HCT116 (cell line): ENCODE results near the gene COX8A.

Source experiments
- CBX3 ChIP-seq: IDR thresholded peaks from 2 replicates; pipeline ENCODE4 v1.6.1; 2012; ENCODE audit warnings: low read depth
- POLR2A ChIP-seq: IDR thresholded peaks from 2 replicates; pipeline ENCODE4 v1.7.0; 2011; ENCODE audit warnings: borderline replicate concordance; ENCODE audit not compliant: insufficient read depth, insufficient read length; ENCODE audit errors: extremely low read depth
- POLR2AphosphoS5 ChIP-seq: IDR thresholded peaks from 2 replicates; pipeline ENCODE4 v1.6.1; 2011; ENCODE audit warnings: mild to moderate bottlenecking, low read depth, low read length, moderate library complexity
- RAD21 ChIP-seq: IDR thresholded peaks from 2 replicates; pipeline ENCODE4 v1.6.1; 2012; ENCODE audit warnings: low read depth, mild to moderate bottlenecking
- SIN3A ChIP-seq: IDR thresholded peaks from 2 replicates; pipeline ENCODE4 v1.6.1; 2012; ENCODE audit warnings: low read depth
- SP1 ChIP-seq: IDR thresholded peaks from 2 replicates; pipeline ENCODE4 v1.6.1; 2012; ENCODE audit warnings: low read depth
- SRF ChIP-seq: IDR thresholded peaks from 2 replicates; pipeline ENCODE4 v1.6.1; 2012; ENCODE audit warnings: low read depth
- TCF7L2 ChIP-seq: IDR thresholded peaks from 2 replicates; pipeline ENCODE4 v1.7.0; 2011; ENCODE audit warnings: borderline replicate concordance, inconsistent platforms; ENCODE audit not compliant: insufficient read depth, insufficient read length; ENCODE audit errors: extremely low read depth
- YY1 ChIP-seq: IDR thresholded peaks from 2 replicates; pipeline ENCODE4 v1.6.1; 2011; ENCODE audit warnings: low read length, low read depth, moderate library complexity, mild to moderate bottlenecking; ENCODE audit not compliant: insufficient replicate concordance; ENCODE audit errors: extremely low read depth
- ZFX ChIP-seq: fragments of 450-650 bp; IDR thresholded peaks from 2 replicates; pipeline ENCODE4 v1.6.1; 2017
- TF ChIP-seq, protein P1 (sequence below): IDR thresholded peaks from 2 replicates; pipeline ENCODE4 v1.6.1; 2012; ENCODE audit warnings: low read depth
- TF ChIP-seq, protein P2 (sequence below), 3 experiments: fragments of 200-600 bp in 1 of 3; sonication (generic) in 1 of 3; IDR thresholded peaks in 2 of 3; conservative IDR thresholded peaks in 1 of 3; 2 replicates each; pipeline ENCODE4 v1.5.1; 2012 to 2017; ENCODE audit warnings: low read depth in 2 of 3, low read length in 2 of 3, antibody characterized with exemption in 1 of 3, borderline replicate concordance in 1 of 3, control low read depth in 1 of 3, mild to moderate bottlenecking in 1 of 3, mixed read lengths in 1 of 3, mixed run types in 1 of 3, moderate library complexity in 1 of 3; ENCODE audit not compliant: insufficient read depth in 1 of 3

DNA sequence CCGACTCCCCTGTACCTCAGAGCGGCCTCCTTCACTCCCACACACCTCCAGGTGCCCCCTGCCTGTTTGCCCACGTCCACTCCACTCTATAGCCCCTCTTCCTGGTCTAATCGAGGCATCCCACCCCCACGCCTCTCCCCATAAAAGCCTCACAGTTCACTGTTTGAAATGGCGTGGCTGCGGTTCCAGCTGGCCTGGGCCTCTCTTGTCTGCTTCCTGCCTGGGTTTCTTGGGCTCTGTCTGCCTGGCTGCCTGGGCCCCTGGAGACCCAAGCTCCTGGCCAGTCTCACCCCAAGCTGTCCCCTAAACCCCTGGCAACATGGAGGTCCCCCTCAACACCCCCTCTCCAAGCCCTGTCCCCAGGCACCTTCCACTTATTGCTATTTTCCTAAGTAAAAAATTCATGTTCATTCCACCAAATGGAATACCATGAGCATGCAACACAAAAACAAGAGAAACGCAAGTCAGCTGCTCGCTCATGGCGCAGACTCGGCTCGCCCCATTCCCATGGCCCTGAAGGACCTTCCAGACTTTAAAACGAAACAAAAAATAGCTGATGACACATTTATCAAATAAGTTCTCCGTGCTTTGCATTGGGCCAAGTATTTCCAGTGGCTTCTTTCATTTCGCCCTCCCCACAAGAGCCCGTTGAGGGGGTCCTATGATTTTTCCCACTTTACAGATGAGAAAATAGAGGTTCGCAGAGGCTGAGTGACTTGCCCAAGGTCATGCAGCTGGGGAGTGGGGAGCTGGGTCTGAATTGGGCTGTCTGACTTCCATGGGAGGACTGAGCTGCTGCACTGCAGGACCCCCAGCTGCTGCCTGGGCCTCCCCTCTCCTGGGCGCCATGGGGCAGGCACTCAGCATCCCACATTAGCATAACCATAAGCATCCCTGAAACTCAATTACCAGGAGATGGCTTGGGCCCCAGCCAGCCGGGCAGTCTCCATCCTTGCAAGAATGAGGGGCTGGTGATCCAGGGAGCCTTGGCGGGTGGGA is 49.6 kb downstream of the COX8A start:
- TF ChIP-seq POLR2A: no peak
- TF ChIP-seq, protein P1, sequence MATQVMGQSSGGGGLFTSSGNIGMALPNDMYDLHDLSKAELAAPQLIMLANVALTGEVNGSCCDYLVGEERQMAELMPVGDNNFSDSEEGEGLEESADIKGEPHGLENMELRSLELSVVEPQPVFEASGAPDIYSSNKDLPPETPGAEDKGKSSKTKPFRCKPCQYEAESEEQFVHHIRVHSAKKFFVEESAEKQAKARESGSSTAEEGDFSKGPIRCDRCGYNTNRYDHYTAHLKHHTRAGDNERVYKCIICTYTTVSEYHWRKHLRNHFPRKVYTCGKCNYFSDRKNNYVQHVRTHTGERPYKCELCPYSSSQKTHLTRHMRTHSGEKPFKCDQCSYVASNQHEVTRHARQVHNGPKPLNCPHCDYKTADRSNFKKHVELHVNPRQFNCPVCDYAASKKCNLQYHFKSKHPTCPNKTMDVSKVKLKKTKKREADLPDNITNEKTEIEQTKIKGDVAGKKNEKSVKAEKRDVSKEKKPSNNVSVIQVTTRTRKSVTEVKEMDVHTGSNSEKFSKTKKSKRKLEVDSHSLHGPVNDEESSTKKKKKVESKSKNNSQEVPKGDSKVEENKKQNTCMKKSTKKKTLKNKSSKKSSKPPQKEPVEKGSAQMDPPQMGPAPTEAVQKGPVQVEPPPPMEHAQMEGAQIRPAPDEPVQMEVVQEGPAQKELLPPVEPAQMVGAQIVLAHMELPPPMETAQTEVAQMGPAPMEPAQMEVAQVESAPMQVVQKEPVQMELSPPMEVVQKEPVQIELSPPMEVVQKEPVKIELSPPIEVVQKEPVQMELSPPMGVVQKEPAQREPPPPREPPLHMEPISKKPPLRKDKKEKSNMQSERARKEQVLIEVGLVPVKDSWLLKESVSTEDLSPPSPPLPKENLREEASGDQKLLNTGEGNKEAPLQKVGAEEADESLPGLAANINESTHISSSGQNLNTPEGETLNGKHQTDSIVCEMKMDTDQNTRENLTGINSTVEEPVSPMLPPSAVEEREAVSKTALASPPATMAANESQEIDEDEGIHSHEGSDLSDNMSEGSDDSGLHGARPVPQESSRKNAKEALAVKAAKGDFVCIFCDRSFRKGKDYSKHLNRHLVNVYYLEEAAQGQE: no peak
- TF ChIP-seq ZFX: no peak
- TF ChIP-seq, protein P2, sequence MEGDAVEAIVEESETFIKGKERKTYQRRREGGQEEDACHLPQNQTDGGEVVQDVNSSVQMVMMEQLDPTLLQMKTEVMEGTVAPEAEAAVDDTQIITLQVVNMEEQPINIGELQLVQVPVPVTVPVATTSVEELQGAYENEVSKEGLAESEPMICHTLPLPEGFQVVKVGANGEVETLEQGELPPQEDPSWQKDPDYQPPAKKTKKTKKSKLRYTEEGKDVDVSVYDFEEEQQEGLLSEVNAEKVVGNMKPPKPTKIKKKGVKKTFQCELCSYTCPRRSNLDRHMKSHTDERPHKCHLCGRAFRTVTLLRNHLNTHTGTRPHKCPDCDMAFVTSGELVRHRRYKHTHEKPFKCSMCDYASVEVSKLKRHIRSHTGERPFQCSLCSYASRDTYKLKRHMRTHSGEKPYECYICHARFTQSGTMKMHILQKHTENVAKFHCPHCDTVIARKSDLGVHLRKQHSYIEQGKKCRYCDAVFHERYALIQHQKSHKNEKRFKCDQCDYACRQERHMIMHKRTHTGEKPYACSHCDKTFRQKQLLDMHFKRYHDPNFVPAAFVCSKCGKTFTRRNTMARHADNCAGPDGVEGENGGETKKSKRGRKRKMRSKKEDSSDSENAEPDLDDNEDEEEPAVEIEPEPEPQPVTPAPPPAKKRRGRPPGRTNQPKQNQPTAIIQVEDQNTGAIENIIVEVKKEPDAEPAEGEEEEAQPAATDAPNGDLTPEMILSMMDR (IDR thresholded peaks at IDR 0.05 in 2 of 3, conservative IDR thresholded peaks at IDR 0.05 in 1 of 3; ENCODE audit: borderline replicate concordance in 1 of 3, insufficient read depth in 1 of 3, low read depth in 2 of 3, low read length in 2 of 3): no peak
- no peak for TF ChIP-seq YY1
- TF ChIP-seq TCF7L2: no peak
- no peak for TF ChIP-seq SIN3A
- no peak for TF ChIP-seq POLR2AphosphoS5
- no peak for TF ChIP-seq SP1
- TF ChIP-seq CBX3: no peak
- TF ChIP-seq SRF: no peak
- no peak for TF ChIP-seq RAD21
